GM18907 (cell line): ENCODE results near the gene ASB10.

Experiments used
- ATAC-seq: cut with Tn5 transposase; IDR thresholded peaks from one replicate; pipeline ENCODE4 v1.9.1; 2021; ENCODE audit warnings: mild to moderate bottlenecking, moderate library complexity; ENCODE audit not compliant: unreplicated experiment

The ASB10 gene, protein sequence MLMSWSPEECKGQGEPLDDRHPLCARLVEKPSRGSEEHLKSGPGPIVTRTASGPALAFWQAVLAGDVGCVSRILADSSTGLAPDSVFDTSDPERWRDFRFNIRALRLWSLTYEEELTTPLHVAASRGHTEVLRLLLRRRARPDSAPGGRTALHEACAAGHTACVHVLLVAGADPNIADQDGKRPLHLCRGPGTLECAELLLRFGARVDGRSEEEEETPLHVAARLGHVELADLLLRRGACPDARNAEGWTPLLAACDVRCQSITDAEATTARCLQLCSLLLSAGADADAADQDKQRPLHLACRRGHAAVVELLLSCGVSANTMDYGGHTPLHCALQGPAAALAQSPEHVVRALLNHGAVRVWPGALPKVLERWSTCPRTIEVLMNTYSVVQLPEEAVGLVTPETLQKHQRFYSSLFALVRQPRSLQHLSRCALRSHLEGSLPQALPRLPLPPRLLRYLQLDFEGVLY

GRCh38 chr7:151186640-151187408 is at the start of gene ASB10:
Gene ASB10, minus strand, starts transcription at chr7:151187250. Its CDS starts 120 bp downstream, at chr7:151187130.
- no peak for ATAC-seq

- ATAC-seq = no peak
Observed at GRCh38 chr7:151236406-151236805, 49.4 kb upstream of the ASB10 start.

- no peak for ATAC-seq
Observed at GRCh38 chr7:151235091-151235787, 48.2 kb upstream of the ASB10 start.

- ATAC-seq = no peak
Observed at GRCh38 chr7:151233804-151234203, 46.8 kb upstream of the ASB10 start.

DNA sequence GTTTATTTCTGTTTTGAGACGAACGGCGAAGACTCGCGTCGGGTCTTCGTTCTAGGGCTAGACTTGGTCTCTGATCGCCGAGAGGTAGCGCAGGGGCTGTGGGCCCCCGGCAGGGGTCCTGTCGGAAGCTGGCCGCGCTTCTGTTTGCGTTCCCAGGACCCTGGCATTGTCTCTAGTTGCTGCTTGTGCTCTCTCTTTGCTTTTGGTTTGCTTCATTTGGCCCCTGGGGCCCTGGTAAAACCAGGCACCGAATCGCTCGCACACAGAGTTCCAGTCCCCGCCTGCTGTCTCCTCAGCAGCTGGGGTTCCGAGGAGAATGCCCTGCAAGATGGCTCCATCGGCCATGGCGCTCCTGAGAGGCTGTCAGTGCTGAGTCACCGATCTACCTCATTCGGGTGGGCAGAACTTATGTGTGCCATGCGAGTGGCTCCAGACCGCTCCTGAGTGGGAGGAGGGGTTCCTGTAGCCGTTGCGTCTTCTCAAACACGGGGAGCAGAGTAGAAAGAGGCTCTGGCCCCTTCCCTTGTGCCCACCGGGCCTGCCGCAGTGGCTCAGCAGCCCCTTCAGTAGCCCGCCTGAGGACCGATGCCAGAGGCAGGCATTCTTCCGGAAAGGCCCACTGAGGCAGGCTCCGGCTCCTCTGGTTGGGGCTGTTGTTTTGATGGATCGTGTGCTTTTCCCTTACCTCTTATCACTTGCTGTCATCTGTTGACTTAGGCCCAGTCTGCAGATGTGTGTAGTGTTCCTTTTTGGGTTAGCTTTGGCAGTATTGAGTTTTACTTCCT is 46.1 kb upstream of the ASB10 start:
- peak; percentile 40 for ATAC-seq

DNA sequence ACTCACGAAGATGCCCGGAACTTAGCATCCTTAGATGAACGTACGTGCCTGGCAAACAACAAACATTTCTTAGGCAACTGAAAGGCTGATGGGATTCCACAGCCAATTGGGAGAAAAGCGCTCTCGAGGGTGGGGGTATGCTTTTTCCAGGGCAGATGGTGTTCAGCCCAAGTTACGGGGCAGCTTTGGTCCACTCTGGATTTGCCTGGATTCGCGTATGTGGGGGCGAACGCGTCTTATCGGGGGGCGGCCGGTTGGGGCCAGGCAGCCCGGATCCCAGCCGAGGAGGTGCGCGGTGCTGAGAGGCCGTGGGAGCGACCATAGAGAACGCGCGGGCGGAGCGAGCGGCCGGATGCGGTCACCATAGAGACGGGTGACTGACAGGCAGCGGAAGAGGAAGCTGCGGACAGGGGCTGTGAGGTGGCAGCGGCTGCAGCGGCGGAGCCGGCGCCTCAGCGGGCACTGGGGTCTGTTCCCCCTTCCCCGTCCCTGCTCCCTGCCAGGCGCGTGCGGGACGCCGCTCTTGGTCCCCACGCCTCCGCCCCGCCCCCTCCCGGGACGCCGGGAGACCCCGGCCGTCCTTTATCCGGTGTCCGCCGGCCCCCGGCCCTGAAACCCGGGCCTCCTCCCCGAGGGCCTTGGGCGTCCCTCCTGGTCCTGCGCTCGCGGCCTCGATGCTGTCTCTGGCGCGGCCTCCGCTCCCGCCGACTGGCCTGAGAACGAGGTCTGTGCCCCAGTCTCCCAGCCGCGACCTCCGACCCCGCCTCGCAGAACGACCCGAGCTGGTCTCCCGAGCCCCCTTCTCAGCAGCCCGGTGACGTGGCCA is 45.3 kb upstream of the ASB10 start, which contains the start of gene CHPF2:
Gene CHPF2 (plus strand): TSS at position 393 of the 826 bp plus-strand sequence. CDS start 1,529 bp downstream, outside the sequence.
- ATAC-seq = peak; percentile 93

DNA sequence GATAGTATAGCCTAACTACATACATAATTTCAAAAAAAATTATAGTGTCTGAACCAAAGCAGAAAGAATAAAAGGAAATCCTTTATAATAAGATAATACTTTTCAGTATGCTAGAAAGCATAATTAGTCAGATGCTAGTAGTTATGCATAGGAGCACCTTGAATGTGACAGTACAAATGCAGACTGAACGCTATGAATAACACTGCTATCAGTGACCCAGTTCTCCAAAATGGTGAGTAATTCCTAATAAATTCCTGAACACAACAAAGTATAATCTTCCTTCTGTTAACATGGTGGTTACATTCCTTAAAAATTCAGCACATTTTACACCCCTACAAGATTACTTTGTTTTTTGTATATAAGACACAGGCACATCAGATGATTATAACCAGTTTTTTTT is 44.0 kb upstream of the ASB10 start:
- no peak for ATAC-seq

DNA sequence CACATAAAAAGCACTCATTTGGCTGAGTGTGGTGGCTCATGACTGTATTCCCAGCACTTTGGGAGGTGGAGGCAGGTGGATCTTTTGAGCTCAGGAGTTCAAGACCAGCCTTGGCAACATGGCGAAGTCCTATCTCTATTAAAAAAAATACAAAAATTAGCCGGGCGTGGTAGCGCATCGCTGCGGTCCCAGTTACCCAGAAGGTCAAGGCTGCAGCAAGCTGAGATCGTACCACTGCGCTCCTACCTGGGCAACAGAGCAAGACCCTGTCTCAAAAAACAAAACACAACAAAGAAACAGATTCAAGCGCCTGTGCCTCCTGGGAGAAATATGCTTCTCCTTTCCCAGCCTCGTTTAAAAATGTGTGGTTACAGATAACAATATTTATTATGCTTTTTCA is 42.2 kb upstream of the ASB10 start:
- ATAC-seq = no peak

DNA sequence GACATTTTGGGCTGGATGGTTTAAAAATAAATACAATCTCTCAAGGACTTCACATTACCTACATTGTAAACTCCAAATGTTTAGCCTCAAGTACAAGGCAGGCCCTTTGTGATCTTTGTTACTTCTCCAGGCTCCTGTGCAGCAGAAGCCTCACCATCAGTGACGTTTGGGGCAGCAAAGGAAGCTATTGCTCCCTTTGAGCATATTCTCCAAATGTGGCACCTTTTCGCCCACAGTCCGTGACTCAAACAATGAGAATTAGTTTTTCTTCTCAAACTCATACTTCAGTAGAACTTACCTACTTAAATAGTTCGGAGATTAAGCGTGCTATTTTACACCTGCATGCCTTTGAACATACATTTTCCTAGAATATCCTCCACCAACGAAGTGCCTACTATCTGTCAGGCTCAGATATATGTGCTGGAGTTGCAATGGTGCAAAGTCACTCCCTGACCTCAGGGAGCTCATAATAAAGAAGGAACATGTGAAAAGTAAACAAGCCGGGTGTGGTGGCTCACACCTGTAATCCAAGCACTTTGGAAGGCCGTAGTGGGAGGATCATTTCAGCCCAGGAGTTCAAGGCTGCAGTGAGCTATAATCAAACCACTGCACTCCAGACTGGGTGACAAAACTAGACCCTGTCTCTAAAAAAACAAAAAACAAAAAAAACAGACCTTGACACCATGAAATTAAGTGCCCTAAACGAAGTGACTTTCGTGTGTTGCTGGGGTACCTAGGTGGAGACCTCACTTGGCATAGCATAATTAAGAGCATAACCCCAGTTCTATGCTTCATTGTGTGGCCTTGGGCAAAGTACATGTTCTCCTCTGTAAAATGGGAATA is 41.2 kb upstream of the ASB10 start:
- ATAC-seq = no peak

- peak; percentile 99 for ATAC-seq
Observed at GRCh38 chr7:151226875-151227782, 40.1 kb upstream of the ASB10 start, which contains the start of gene ABCF2. Gene ABCF2, minus strand, starts transcription at chr7:151227205. Its CDS starts 747 bp downstream, at chr7:151226458.

- peak; percentile 9 for ATAC-seq
Observed at GRCh38 chr7:151226560-151226874, 39.5 kb upstream of the ASB10 start.

- ATAC-seq = no peak
Observed at GRCh38 chr7:151225948-151226510, 39.0 kb upstream of the ASB10 start.

GRCh38 chr7:151223728-151224127 is 36.7 kb upstream of the ASB10 start:
- no peak for ATAC-seq

- no peak for ATAC-seq
Observed at GRCh38 chr7:151218170-151218569, 31.1 kb upstream of the ASB10 start.

DNA sequence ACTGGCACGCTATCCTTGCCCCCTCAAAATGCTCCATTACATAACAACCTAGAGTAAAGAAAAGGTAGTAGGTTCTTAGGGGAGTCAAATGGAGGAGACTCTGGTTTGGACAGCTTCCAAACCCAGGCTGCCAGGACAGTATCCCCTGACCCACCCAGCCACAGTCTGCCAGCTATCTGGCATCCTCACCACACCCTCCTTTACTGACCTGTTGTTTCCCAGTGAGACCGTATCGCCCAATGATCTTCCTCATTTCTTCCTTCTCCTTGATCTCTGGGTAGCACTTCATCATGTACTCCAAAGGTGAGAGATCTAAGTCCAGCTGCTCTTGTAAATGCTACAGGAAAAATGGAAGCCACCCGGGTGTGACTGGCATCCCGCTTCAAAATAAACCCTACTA is 28.3 kb upstream of the ASB10 start:
- ATAC-seq = no peak

GRCh38 chr7:151213826-151214225 is 26.8 kb upstream of the ASB10 start:
- ATAC-seq = no peak

DNA sequence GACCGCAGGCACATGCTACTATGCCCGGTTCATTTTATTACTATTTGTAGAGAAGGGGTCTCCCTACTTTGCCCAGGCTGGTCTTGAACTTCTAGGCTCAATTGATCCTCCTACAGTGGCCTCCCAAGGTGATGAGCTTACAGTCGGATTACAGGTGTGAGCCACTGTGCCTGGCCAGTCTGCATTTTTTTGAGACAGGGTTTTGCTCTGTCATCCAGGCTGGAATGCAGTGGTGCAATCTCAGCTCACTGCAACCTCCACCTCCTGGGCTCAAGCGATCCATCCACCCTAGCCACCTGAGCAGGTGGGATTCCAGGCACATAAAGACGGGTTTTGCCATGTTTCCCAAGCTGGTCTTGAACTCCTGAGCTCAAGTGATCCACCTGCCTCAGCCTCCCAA is 25.6 kb upstream of the ASB10 start:
- no peak for ATAC-seq
